HG02763 (cell line): ENCODE measurements around the gene IRF2.
"Not testable (repeated sequence)": the region's sequence is repeated elsewhere in the genome, so short reads cannot be mapped to it uniquely, and the experiment has no call there.

Experiments used
- ATAC-seq: cut with Tn5 transposase; IDR thresholded peaks from one replicate; pipeline ENCODE4 v1.9.1; 2021; ENCODE audit warnings: mild to moderate bottlenecking, moderate library complexity; ENCODE audit not compliant: unreplicated experiment

IRF2 gene

GRCh38 chr4:184349283-184350039, 124.9 kb downstream of the IRF2 start:
- ATAC-seq, result no peak

- ATAC-seq, result no peak
Measured at GRCh38 chr4:184348311-184349233, 125.8 kb downstream of the IRF2 start.

- ATAC-seq, result peak; percentile 70
Measured at GRCh38 chr4:184347251-184348239, 126.8 kb downstream of the IRF2 start.

- no peak for ATAC-seq
Measured at GRCh38 chr4:184346682-184347081, 127.7 kb downstream of the IRF2 start.

- not testable (repeated sequence) for ATAC-seq
Measured at GRCh38 chr4:184346273-184346672, 128.1 kb downstream of the IRF2 start.

- no peak for ATAC-seq
Measured at GRCh38 chr4:184345573-184345922, 128.8 kb downstream of the IRF2 start.

- ATAC-seq, result no peak
Measured at GRCh38 chr4:184344899-184345572, 129.3 kb downstream of the IRF2 start.

- ATAC-seq, result no peak
Measured at GRCh38 chr4:184344435-184344834, 129.9 kb downstream of the IRF2 start.

GRCh38 chr4:184343502-184344177, 130.7 kb downstream of the IRF2 start:
- ATAC-seq, result peak; percentile 39

GRCh38 chr4:184342857-184343237, 131.5 kb downstream of the IRF2 start:
- ATAC-seq, result not testable (repeated sequence)

- ATAC-seq, result no peak
Measured at GRCh38 chr4:184342167-184342856, 132.0 kb downstream of the IRF2 start.

- not testable (repeated sequence) for ATAC-seq
Measured at GRCh38 chr4:184339398-184340193, 134.8 kb downstream of the IRF2 start.

- ATAC-seq, result no peak
Measured at GRCh38 chr4:184337907-184338306, 136.4 kb downstream of the IRF2 start.
